Hippocampal formation (tissue), 2 donors: ENCODE data around the gene DGKQ.
"Not testable (repeated sequence)": the region's sequence is repeated elsewhere in the genome, so short reads cannot be mapped to it uniquely, and the experiment has no call there.

ENCODE experiments used
- DNase-seq, 2 donors: peaks; one replicate each; lab custom pipeline; 2025; lab: John Stamatoyannopoulos, UW

DGKQ gene

DNA sequence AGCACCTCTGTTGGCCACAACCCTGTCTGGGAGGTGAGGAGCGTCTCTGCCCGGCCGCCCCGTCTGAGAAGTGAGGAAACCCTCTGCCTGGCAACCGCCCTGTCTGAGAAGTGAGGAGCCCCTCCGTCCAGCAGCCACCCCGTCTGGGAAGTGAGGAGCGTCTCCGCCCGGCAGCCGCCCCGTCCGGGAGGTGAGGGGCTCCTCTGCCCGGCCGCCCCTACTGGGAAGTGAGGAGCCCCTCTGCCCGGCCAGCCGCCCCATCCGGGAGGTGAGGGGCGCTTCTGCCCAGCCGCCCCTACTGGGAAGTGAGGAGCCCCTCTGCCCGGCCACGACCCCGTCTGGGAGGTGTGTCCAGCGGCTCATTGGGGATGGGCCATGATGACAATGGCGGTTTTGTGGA lies 2.6 kb upstream of the DGKQ start:
- DNase-seq = not testable (repeated sequence)

DNA sequence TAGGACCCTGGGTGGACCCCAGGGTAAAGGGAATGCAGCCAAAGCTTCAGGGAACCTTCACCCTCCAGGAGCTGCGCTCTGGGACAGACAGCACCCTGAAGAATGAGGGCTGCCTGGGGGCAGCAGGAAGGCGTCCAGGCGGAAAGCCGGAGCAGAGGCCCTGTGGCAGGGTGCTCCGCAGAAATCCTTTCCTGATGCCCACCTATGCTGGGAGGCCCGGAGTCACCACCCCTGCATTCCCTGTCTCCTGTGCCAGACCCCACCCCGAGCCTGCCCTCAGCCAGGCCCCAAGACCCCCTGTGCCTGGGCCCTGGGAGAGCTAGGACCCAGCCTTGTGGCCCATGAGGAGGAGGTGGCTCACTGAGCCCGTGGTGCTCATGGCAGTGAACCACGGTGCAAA lies 1.3 kb upstream of the DGKQ start:
- no peak for DNase-seq

DNA sequence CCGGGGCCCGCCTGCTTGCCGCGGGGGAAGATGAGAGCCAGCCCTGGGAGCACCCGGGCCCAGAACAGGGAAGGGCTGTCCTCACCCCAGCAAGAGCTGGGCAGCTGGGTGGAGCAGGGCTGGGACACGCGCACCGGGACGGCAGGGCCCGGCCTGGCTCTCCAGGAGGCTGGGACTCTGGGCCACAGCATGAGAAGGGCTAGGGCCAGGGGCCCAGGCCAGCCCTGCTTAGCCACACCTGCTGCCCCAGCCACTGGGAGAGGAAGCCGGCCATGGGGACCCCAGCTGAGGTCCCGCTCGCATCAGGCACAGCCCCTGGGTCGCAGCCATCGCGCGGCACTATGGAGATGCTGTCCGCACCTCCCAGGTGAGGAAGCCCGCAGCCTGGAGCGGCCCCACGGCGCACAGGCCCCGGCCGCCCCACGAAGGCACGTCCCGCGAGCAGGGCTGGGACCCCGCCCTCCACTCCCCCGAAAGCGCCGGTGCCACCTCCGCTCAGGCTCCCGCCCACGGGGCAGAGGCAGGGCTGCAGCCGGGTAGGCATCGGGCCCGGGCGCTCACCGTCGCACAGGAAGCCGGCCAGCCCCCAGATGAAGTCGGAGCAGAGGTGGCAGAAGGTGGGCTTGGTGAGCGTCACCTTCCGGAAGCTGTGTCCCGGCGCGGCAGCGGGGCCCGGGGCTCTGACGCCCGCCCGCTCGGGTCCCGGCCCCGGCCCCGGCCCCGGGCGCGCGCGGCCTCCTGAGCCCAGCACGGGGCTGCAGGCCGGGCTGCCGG lies 531 bp downstream of the DGKQ start:
- no peak for DNase-seq

DNA sequence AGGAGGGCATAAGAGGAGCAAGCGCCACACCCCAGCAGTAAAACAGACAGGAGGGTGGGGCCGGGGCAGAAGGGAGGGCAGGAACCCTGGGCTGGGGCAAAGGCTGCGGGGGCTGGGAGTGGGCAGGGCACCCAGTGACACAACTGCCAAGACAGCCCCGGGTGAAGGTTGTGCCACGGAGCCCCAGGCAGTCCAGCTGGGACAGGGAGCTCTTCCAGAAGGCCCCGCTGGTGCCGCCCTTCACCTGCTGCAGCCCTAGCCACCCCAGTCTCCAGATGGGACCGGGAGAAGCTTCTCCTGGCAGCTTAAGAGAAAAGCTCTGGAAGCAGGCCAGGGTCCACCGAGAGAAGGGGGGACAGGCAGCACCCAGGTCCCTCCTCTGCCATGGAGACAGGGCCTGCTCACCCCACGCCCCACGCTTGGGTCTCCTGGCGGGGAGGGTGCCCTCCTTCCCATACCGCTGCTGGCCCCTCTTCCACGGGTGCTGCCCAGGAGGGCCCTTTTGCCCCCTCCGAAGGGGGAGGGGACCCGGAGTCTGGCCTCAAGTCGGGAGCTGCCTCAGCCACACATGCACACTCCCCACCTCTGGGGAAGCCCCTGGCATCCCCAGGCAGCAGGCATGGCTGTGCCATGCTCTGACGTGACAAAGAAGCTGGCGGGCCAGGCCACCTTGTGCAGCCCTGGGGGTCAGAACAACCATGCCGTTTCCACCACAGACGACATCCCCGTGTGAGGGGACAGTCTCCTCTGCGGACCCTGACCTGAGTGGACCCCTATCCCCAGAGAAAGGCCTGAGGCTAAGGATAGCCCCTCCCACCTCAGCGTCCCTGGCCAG lies 1.5 kb downstream of the DGKQ start:
- DNase-seq = no peak

DNA sequence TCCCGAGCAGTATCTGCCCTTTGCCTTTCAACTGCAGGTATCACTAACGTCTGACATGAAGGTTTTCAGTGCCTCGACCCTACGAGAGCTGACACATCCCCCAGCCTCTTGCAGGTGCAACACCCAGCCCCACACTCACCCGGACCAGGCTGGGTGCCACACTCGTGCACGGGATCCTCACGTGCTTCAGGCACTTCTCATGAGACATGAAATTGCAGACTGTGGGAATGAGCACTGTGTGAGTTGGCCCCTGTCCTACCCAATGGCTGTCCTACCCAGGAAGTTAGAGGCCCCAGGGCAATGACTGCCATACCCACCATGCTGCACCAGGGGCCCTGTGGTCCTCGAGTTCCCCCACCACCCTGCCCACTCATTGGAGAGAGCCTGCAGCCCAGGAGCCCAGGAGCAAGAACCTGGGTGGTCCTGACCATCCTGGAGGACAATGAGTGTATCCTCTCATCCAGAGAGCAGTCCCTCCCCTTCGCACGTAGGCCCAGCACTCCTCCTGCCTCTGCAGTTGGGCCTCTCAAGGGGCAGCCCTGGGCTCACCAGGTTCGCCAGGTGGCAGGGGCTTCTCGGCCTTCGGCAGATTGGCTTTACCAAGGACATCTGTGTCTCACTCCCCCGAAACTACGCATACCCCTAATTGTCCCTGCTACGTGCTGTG lies 2.4 kb downstream of the DGKQ start:
- DNase-seq = no peak

DNA sequence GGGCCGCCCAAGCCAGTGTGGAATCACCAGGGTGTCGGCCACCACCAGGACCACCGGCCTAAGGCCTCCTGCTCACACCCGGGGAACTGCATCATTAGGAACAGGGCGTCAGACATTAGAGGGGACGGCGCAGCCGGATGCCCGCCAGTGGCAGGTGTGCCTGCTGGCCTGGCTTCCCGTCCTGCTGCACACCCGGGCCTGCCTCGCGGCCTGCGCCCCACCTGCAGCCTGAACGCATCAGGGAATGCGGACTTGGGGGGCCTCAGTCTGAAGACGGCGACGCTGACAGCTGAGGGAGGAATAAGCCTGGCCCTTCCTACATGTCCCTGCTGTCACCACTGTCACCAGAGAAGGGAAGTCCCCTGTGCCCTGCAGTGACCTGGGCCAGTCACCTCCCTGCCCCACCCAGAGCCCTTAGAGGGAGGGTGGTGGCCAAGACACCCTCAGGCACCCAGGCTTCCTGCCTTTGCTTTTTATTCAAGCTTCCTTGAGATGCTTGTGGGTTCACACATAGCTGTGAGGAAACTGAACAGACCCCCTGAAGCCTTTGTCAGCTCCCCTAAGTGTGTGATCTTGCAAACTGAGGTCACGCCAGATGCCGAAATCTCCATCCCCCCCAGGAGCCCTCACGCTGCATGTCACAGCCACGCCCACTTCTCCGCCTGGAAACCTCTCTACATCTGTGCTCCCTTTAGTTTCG lies 3.2 kb downstream of the DGKQ start:
- no peak for DNase-seq

DNA sequence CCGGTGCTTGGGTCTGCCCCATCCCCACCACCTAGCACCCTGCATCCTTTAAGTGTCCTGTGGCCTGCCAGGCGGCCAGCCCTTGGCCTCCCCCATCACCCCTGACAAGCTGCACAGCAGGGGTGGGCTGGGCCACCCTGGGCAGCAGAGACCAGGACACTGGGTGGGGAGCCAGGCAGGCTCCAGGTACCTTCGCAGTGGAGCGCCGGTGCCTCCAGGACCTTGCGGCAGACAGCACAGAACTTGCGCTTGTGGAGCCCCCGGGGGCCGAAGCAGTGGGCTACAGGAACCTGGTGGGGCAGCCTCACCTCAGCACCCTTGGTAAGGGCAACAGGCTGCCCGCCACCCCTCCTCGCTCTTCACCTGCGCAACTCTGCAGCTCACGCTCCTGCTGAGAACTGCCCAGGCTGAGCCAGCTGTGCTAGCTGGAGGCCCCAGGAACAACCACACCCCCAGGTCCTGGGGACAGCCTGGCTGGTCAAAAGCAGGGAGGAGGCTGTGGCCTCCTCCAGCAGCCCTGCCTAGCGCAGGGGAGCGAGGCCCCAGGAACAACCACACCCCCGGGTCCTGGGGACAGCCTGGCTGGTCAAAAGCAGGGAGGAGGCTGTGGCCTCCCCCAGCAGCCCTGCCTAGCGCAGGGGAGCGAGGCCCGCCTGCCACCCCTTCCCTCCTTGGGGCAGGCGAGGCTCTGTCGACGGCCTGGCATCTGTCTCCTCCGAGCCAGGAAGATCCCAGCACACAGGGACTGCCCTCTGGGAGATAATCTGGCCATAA lies 4.6 kb downstream of the DGKQ start:
- no peak for DNase-seq

DNA sequence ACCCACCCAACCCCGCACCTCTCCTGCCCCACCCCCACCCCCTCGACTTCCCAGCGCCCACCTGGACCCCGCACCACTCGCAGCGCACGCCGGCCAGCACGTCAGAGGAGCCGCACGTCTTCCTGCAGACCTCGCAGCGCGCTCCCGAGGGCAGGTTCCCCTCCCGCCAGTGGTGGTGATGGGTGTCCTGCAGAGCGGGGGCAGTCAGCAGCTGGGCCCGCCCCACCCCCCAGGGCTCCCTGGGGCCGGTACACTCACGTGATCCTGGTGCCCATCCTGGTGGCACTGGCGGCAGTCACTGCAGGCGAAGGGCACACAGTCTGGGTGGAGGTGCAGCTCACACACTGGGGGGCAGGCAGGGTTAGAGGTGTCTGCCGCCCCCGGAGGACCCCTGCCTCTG lies 5.1 kb downstream of the DGKQ start:
- no peak for DNase-seq

DNA sequence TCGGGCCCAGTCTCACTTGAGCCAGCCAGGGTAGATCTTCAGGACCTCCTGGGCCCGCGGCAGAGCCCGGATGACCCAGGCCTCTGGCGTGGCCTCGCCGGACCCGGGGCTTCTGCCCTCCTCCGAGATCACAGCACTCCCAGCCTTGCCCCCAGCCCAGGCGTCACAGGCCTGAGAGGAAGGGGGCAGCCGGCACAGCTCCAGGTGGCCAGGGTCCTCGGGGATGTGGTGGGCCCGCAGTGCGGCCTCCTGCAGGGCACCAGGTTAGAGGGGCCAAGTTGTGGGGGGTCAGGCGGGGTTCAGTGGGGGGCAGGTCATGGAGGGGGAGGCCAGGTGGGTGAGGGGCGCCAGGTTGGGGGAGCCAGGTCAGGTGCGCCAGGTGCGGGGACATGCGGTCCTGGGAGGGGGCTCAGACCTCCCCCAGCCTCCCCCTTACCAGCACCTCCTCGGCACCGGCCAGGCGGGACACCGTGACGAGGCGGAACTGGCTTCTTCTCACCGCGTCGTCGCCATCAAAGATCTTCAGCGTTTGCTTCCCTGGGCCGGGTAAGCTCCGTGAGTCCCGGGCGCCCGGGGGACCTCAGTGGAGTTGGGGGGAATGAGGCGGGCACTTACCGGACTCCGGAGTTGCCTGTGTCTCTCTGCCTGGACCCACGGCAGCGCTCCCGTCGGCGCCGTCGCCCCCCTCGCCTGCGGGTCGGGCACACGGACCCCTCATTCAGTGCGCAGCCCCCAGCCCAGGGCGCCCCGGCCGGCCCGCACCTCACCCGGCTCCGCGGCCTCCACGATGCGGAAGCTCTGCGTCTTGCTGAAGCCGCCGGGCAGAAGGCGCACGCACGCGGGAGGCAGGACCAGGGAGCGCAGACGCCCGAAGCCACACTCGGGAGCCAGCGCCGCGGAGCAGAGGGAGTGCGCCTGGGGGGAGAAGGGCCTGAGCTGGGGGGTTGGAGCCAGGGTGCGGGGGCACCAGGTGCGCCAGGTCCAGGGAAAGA lies 6.0 kb downstream of the DGKQ start:
- DNase-seq = no peak

DNA sequence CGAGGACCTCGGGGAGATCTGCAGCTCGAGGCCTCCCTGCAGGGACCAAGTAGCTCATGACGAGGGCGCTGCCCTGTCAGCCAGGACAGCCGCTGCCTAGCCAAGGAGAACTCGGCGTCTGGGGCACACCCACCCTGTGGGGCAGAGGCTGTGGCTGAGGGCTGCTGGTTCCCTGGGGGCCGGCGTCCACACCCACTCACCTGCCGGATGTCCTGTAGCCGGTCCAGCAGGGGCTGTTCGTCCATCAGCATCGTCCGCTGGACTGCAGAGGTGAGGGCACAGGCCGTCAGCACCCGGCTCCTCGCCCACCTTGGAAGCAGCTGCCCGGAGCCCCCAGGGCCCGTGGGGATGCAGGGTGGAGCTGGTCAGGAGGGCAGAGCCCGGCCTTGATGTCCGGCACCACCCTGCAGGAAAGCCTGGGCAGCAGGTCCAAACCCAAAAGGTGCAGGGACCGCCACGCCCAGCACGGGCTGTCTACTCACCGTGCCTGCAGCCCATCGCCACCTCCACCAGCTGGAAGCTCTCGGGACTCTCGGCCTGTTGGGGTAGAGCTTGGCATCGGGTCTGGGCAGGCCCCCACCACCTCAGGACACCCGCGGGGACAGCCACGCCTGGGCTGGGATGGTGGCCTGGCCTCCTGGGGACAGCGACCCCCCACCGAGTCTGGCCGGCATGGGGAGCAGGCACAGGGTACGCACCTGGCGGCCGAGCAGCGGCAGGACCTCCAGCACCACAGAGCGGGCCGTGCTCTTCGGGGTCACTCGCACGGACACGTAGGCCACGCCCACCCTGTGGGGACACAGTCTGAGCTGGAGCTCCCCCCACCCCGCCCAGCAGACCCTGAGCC lies 6.9 kb downstream of the DGKQ start:
- DNase-seq = no peak

DNA sequence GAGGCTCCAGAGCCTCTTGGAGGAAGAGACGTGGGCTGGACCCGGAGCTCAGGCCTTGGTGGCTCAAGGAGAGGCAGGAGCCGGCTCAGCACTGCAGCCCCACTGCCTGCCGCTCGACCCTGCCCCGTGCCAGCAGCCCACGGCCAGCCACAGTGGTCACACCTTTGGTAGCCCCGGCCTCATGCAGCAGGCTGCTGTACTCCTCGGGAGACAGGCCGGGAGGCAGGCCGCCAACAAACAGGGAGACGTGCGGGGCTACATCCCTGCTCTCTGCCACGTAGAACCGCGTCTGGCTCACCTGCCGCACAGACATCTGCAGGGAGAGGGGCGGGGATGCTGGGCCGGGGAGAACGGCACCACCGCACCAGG lies 7.6 kb downstream of the DGKQ start:
- no peak for DNase-seq

DNA sequence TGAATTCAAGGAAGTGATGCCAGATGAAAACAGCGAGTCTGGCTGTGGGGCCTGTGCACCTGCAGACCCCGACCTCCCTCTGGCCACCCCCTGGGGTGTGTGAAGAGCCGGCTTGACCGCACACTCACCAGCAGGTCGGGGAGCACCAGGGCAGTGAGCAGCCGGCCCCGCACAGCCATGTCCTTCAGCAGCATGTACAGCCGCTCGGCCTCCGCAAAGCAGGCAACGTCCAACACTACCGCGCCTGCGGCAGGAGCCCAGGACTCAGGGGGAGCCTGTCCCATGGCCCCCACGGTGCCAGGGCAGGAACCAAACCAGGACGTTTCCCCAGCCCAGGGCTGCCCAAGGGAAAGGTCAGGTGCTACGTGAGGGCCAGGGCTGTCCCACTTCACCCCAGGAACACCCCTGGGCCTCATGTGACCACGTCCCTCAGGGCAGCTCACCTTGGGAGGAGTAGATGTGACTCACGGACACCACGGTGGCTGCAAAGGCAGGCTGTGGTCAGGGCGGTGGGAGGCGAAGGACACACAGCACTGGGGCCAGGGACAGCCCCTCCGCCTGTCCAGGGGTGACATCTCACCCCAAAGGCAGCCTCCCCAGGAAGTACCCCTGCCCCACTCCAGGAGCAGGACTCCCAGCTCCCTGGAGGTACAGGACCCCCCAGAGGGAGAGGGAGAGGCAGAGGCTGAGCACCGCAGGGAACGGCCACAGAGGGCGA lies 8.2 kb downstream of the DGKQ start:
- DNase-seq = no peak

DNA sequence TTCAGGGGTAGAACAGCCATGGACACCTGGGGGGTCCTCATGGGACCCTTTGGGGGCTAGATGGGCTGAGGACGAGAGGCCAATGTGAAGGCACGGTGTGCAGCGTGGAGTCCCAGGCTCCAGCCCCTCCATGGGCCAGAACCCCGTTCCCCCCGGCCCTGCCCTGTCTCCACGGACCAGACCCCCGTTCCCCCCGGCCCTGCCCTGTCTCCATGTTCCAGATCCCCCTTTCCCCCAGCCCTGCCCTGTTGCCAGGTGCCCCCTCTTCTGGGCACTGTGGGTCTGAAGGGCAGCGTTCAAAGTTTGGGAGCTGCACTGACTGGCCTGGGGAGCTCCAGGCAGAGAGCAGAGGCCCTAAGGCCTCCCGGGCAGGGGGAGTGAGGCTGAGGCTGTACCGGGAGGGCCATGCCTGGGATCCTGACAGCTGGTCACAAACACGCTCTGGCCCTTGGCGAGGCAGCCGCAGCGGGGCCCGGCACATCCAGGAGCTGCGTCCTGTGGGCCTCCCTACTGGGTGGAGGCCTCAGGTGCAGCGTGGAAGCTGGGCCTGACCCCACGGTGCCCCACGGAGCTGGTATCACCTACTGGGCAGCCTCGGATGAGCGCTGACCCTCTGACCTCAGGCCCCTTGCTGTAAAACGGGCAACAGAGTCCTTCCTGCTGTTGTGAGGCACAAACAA lies 8.9 kb downstream of the DGKQ start:
- DNase-seq = no peak

DNA sequence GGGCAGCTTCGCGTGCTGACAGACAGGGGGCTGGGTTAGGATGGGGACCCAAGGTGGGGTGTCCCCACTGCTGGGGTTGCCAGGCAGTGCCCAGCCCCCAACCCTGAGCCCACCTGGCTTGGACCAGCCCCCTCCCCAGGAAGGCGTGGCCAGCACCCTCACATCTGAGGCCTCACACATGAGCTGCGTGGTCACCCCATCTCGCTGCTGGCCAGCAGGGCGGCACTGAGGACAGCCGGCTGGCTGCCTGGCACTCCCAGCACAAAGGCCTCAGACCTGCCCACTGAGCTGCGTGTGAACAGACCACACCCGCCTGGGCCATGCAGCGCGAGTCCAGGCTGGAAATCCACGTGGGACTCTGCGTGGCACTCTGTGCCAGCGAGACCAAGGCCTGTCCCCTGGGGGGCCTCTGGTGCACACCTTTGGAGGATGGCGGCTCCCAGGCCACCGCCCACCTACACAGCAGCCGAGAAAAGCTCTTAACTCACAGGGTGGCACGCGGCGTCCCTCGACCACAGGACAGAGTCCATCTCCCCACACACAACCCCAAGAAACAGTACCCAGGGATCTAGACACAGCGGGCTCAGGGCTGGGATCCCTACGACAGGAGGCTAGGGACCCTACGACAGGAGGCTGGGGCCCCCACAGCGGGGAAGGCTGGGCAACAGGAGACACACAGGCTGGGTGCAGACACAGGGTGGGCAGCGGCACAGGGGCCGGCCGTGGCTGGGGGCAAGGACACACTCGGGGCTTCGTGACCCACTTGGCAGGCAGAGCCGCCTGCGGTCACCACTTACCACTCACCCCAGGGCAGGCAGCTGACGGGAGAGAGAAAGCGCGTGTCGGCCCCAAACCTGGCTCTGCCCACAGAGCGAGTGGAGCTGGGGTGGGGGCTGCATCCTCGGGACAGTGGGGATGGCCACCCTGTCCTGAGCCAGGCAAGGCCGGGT lies 9.8 kb downstream of the DGKQ start:
- no peak for DNase-seq

DNA sequence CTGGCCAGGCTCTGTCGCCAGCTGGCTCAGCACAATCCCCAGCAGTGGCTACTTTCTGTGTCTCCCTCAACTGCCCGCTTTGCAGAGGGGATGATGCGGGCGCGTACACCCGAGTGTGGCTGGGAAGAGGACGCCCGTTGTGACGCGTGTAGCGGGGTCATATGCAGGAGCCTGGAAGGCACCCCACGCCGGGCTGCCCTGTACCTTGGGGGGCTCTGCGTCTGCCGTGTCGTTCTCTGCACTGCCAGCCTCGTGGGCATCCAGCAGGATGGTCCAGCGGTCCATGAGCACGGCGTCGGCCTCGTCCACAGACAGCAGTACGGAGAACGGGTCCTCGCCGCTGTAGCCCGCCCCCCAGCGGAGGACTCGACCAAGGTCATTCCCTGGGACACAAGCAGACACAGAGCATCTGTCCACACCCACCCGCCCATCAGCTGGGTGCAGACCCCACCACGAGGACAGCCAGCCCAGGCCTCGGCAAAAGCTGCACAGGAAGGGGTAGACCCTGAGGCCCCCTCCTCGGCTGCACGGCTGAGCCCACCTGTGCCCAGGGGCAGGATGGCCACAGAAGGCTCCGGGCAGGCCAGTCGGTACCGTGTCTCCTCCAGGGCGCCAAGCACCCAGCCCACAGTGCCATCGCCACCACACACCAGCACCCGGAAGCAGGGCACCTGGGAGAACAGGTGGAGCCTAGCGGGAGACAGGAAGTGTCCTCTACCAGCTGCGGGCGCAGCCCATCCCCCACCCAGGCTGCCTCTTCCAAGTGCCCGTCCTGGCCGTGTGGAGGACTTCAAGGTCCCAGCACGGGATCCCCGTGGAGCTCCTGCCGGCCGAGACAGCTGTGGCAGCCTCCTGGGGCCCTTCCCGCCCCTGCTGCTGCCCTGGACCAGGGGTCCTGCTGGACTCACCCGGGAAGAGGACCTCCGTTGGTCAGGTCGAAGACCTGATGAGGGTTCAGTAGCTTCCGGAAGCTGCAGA lies 10.8 kb downstream of the DGKQ start:
- no peak for DNase-seq
